ENCODE measurements around the gene PATJ.

DNA sequence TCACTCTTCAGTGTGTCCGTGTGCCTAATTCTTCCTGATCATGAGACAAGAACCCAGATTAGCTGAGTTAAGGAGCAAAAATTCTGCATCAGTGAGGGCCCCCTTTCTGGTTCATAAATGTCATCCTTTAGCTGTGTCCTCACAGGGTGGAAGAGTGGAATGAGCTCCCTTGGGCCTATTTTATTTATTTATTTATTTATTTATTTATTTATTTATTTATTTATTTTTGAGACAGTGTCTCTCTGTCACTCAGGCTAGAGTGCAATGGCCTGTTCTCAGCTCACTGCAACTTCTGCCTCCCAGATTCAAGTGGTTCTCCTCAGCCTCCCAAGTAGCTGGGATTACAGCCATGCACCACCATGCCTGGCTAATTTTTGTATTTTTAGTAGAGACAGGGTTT is 131.7 kb downstream of the PATJ start:
- TF ChIP-seq, protein P1, sequence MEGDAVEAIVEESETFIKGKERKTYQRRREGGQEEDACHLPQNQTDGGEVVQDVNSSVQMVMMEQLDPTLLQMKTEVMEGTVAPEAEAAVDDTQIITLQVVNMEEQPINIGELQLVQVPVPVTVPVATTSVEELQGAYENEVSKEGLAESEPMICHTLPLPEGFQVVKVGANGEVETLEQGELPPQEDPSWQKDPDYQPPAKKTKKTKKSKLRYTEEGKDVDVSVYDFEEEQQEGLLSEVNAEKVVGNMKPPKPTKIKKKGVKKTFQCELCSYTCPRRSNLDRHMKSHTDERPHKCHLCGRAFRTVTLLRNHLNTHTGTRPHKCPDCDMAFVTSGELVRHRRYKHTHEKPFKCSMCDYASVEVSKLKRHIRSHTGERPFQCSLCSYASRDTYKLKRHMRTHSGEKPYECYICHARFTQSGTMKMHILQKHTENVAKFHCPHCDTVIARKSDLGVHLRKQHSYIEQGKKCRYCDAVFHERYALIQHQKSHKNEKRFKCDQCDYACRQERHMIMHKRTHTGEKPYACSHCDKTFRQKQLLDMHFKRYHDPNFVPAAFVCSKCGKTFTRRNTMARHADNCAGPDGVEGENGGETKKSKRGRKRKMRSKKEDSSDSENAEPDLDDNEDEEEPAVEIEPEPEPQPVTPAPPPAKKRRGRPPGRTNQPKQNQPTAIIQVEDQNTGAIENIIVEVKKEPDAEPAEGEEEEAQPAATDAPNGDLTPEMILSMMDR (IDR thresholded peaks at IDR 0.05), result no peak
- TF ChIP-seq POLR2A (IDR thresholded peaks at IDR 0.05), result no peak
